H9 (cell line): ENCODE results near the gene FUNDC2. TPM values are rescaled to one million over a fixed set of nuclear protein-coding genes. Genes with fewer than 3 reads are reported as not detected.
A peak's percentile ranks its signal among the peaks of the same experiment; 100 is the strongest.

Source experiments
- DNase-seq: peaks from one replicate; pipeline ENCODE4 v3.0.0-alpha.2; 2017
- H2AFZ ChIP-seq: one replicate; pipeline ENCODE4 v1.6.1; 2013; ENCODE audit warnings: mild to moderate bottlenecking, low read length, control low read depth, moderate library complexity
- H2AK5ac ChIP-seq: 2 replicates; pipeline ENCODE4 v1.6.1; 2013; ENCODE audit warnings: low read length, control low read depth, mixed read lengths; ENCODE audit not compliant: insufficient read length
- H2BK120ac ChIP-seq: one replicate; pipeline ENCODE4 v1.6.1; 2013; ENCODE audit warnings: low read depth, mild to moderate bottlenecking, low read length, control low read depth, inconsistent platforms; ENCODE audit not compliant: poor library complexity, severe bottlenecking
- H2BK12ac ChIP-seq: 2 replicates; pipeline ENCODE4 v1.6.1; 2013; ENCODE audit warnings: low read length, control low read depth, mixed read lengths, low read depth; ENCODE audit not compliant: insufficient read length
- H2BK15ac ChIP-seq: 2 replicates; pipeline ENCODE4 v1.6.1; 2013; ENCODE audit warnings: low read depth, low read length, control low read depth
- H2BK20ac ChIP-seq: one replicate; pipeline ENCODE4 v1.6.1; 2013; ENCODE audit warnings: low read depth, mild to moderate bottlenecking, low read length, control low read depth, inconsistent platforms; ENCODE audit not compliant: poor library complexity, severe bottlenecking
- H2BK5ac ChIP-seq: 2 replicates; pipeline ENCODE4 v1.6.1; 2013; ENCODE audit warnings: low read length, control low read depth, mixed read lengths; ENCODE audit not compliant: insufficient read length
- H3K14ac ChIP-seq: 2 replicates; pipeline ENCODE4 v1.6.1; 2013; ENCODE audit warnings: low read length, control low read depth; ENCODE audit not compliant: insufficient read depth
- H3K18ac ChIP-seq: 2 replicates; pipeline ENCODE4 v1.6.1; 2013; ENCODE audit warnings: low read depth, mild to moderate bottlenecking, mixed read lengths, low read length, control low read depth; ENCODE audit not compliant: insufficient read length
- H3K23ac ChIP-seq: 2 replicates; pipeline ENCODE4 v1.6.1; 2013; ENCODE audit warnings: low read length, control low read depth, mixed read lengths, low read depth; ENCODE audit not compliant: insufficient read length
- H3K23me2 ChIP-seq: 2 replicates; pipeline ENCODE4 v1.6.1; 2013; ENCODE audit warnings: low read depth, mild to moderate bottlenecking, mixed read lengths, low read length, control low read depth; ENCODE audit not compliant: insufficient read length, poor library complexity, severe bottlenecking
- H3K27ac ChIP-seq: 2 replicates; pipeline ENCODE4 v1.5.1; 2013; ENCODE audit warnings: low read length, control low read depth, mixed read lengths, low read depth; ENCODE audit not compliant: insufficient read length
- H3K27me3 ChIP-seq: 2 replicates; pipeline ENCODE4 v1.6.1; 2013; ENCODE audit warnings: low read length, control low read depth, inconsistent platforms; ENCODE audit not compliant: insufficient read depth
- H3K4ac ChIP-seq: 2 replicates; pipeline ENCODE4 v1.6.1; 2013; ENCODE audit warnings: low read depth, mild to moderate bottlenecking, control low read depth, inconsistent platforms, low read length, moderate library complexity
- H3K4me1 ChIP-seq: 2 replicates; pipeline ENCODE4 v1.6.1; 2013; ENCODE audit warnings: low read length, control low read depth, inconsistent platforms; ENCODE audit not compliant: insufficient read depth
- H3K4me2 ChIP-seq: 2 replicates; pipeline ENCODE4 v1.6.1; 2013; ENCODE audit warnings: low read length, control low read depth, mixed read lengths; ENCODE audit not compliant: insufficient read length, insufficient read depth
- H3K56ac ChIP-seq: 2 replicates; pipeline ENCODE4 v1.6.1; 2013; ENCODE audit warnings: low read depth, mild to moderate bottlenecking, mixed read lengths, low read length, control low read depth; ENCODE audit not compliant: insufficient read length
- H3K79me1 ChIP-seq: 2 replicates; pipeline ENCODE4 v1.6.1; 2013; ENCODE audit warnings: low read depth, mild to moderate bottlenecking, moderate library complexity, low read length, control low read depth, inconsistent platforms; ENCODE audit not compliant: insufficient read depth, poor library complexity, severe bottlenecking
- H3K79me2 ChIP-seq: 2 replicates; pipeline ENCODE4 v1.6.1; 2013; ENCODE audit warnings: low read length, control low read depth, inconsistent platforms; ENCODE audit not compliant: insufficient read depth
- H3K9ac ChIP-seq: 2 replicates; pipeline ENCODE4 v1.6.1; 2013; ENCODE audit warnings: low read length, control low read depth, mixed read lengths; ENCODE audit not compliant: insufficient read length; ENCODE audit errors: extremely low read depth
- H3K9me3 ChIP-seq: one replicate; pipeline ENCODE4 v1.6.1; 2013; ENCODE audit warnings: low read depth, low read length, inconsistent platforms; ENCODE audit not compliant: control insufficient read depth
- H3T11ph ChIP-seq: one replicate; pipeline ENCODE4 v1.6.1; 2013; ENCODE audit warnings: mild to moderate bottlenecking, low read length, control low read depth, inconsistent platforms
- H4K20me1 ChIP-seq: one replicate; pipeline ENCODE4 v1.6.1; 2013; ENCODE audit not compliant: control insufficient read depth, insufficient read length, insufficient read depth
- H4K5ac ChIP-seq: 2 replicates; pipeline ENCODE4 v1.6.1; 2013; ENCODE audit warnings: low read depth, mild to moderate bottlenecking, mixed read lengths, low read length, control low read depth; ENCODE audit not compliant: insufficient read length
- H4K8ac ChIP-seq: replicated peaks from 2 replicates; pipeline ENCODE4 v1.6.1; 2013; ENCODE audit warnings: low read length, control low read depth, mixed read lengths, low read depth; ENCODE audit not compliant: insufficient read length
- H4K91ac ChIP-seq: 2 replicates; pipeline ENCODE4 v1.6.1; 2013; ENCODE audit warnings: low read depth, mild to moderate bottlenecking, moderate library complexity, mixed read lengths, low read length, control low read depth; ENCODE audit not compliant: insufficient read length
- H3K27ac Mint-ChIP-seq, 3 experiments: 2 replicates in 2 of 3; 3 replicates in 1 of 3; pipeline ENCODE4 v1.8.0; 2020 to 2021; ENCODE audit warnings: mixed read lengths in 3 of 3, mild to moderate bottlenecking in 1 of 3, moderate library complexity in 1 of 3
- H3K27me3 Mint-ChIP-seq: 2 replicates; pipeline ENCODE4 v1.8.0; 2021; ENCODE audit warnings: low read depth, mild to moderate bottlenecking, moderate library complexity, mixed read lengths
- H3K36me3 Mint-ChIP-seq, 3 experiments: 2 replicates in 2 of 3; 3 replicates in 1 of 3; pipeline ENCODE4 v1.8.0; 2020 to 2021; ENCODE audit warnings: low read depth in 3 of 3, mixed read lengths in 3 of 3; ENCODE audit not compliant: insufficient read depth in 1 of 3
- H3K4me1 Mint-ChIP-seq, 2 experiments: 2 replicates each; pipeline ENCODE4 v1.8.0; 2020; ENCODE audit warnings: mixed read lengths in 2 of 2
- H3K4me3 Mint-ChIP-seq, 2 experiments: 2 replicates in 1 of 2; 3 replicates in 1 of 2; pipeline ENCODE4 v1.8.0; 2020 to 2021; ENCODE audit warnings: mild to moderate bottlenecking in 2 of 2, mixed read lengths in 2 of 2, moderate library complexity in 1 of 2
- H3K9me3 Mint-ChIP-seq, 2 experiments: 2 replicates in 1 of 2; 3 replicates in 1 of 2; pipeline ENCODE4 v1.8.0; 2020; ENCODE audit warnings: mild to moderate bottlenecking in 2 of 2, mixed read lengths in 2 of 2, moderate library complexity in 1 of 2
- CTCF ChIP-seq: fragments of 200-600 bp; sonication (generic); conservative IDR thresholded peaks from 3 replicates; pipeline ENCODE4 v1.8.0; 2021; ENCODE audit warnings: antibody characterized with exemption, mild to moderate bottlenecking
- WGBS: extraction: QIAGEN DNeasy Blood & Tissue Kit; methylation state at CpG from one replicate; pipeline ENCODE4 v1.1.7; 2013; ENCODE audit warnings: missing lambda C conversion rate, low lambda C conversion rate, mixed read lengths; ENCODE audit not compliant: insufficient read length; ENCODE audit errors: extremely low coverage; 5-methylcytosine and 5-hydroxymethylcytosine counted together
- total RNA-seq: library from RNA; stranded (reverse); gene quantifications from 2 replicates; pipeline ENCODE4 v1.2.1, GENCODE V29; 2021

Gene FUNDC2
- total RNA-seq, 1 experiment from 2014 or later: 62.1 TPM

GRCh38 chrX:155070663-155070974, 44.0 kb downstream of the FUNDC2 start:
- Mint-ChIP-seq H3K9me3 (peaks cover 65 to 66% of the 10 kb centered on the region in 2 experiments), H3K4me1 (peaks cover 8 to 15% of the 10 kb centered on the region in 2 experiments; a peak in 2 of 4 replicates), H3K27me3 (no peaks in the 10 kb centered on the region), H3K4me3 (peak overlapping the region; percentile 78 to 80), H3K27ac (peak overlapping the region; percentile 87 to 96 (median 87); a peak in 5 of 7 replicates), H3K36me3 (peaks cover 22 to 26% (median 24%) of the 10 kb centered on the region in 3 experiments)
- Histone ChIP-seq H3K14ac (no peak overlapping the region), H3K23ac (no peak overlapping the region), H4K91ac (no peak overlapping the region), H3K23me2 (peaks cover 5% of the 10 kb centered on the region), H3K4me2 (peak overlapping the region; percentile 88), H2AK5ac (no peak overlapping the region), H2BK15ac (no peak overlapping the region), H3K56ac (no peak overlapping the region), H2BK5ac (no peak overlapping the region), H3K4ac (no peak overlapping the region), H3K18ac (no peak overlapping the region), H3K9ac (peak overlapping the region; percentile 58), H3K27me3 (no peaks in the 10 kb centered on the region), H4K8ac (no peak overlapping the region), H4K20me1 (no peaks in the 10 kb centered on the region), H2BK20ac (no peak overlapping the region), H2AFZ (no peak overlapping the region), H3K79me1 (no peaks in the 10 kb centered on the region), H3K79me2 (peaks cover 1% of the 10 kb centered on the region; the same call in 1 of the 2 replicates), H2BK12ac (no peak overlapping the region), H4K5ac (no peak overlapping the region), H3K27ac (no peak overlapping the region), H3T11ph (no peak overlapping the region), H2BK120ac (no peak overlapping the region), H3K4me1 (no peaks in the 10 kb centered on the region), H3K9me3 (peaks cover 46% of the 10 kb centered on the region)
- no peak for TF ChIP-seq CTCF
- no CpG with 5 or more reads among the region's 16 CpGs for WGBS
- DNase-seq: no peak
